Panc1 (cell line): Measurements from ENCODE around the gene RALGAPA1. TPM values are rescaled to one million over a fixed set of nuclear protein-coding genes. Genes with fewer than 3 reads are reported as not detected.

Source experiments
- ATAC-seq: fragments of 200-7000 bp; cut with Tn5 transposase; 2 replicates; pipeline ENCODE4 v1.9.1; 2020; ENCODE audit warnings: mild to moderate bottlenecking, moderate library complexity
- BruUV-seq: library from RNA; stranded (reverse); fragments of 400-500 nt; replicated peaks from 2 replicates; lab custom pipeline; 2021; lab: Mats Ljungman, UMichigan
- CTCF ChIA-PET: fragments of 300-600 bp; sonication (Branson Sonifier 250); formaldehyde crosslinking; loops from one replicate; lab custom pipeline; 2022; ENCODE audit warnings: antibody characterized with exemption; lab: Charles Lee
- POLR2A ChIA-PET: fragments of 300-600 bp; sonication (Branson Sonifier 250); formaldehyde crosslinking; loops from one replicate; lab custom pipeline; 2022; ENCODE audit warnings: antibody characterized with exemption; lab: Charles Lee
- DNase-seq: peaks from one replicate; pipeline ENCODE4 v3.0.0-alpha.2; 2010; ENCODE audit warnings: low read depth, low spot score
- H3K27ac ChIP-seq: 2 replicates; pipeline ENCODE4 v1.5.1; 2011; ENCODE audit warnings: mild to moderate bottlenecking, low read length, inconsistent platforms
- H3K27me3 ChIP-seq: fragments of 200-500 bp; sonication (Bioruptor generic); 2 replicates; pipeline ENCODE4 v1.6.0; 2014; ENCODE audit warnings: low read length, inconsistent platforms; ENCODE audit not compliant: control insufficient read depth, insufficient read depth
- H3K36me3 ChIP-seq: fragments of 200-500 bp; sonication (Bioruptor generic); 2 replicates; pipeline ENCODE4 v1.5.1; 2014; ENCODE audit warnings: inconsistent platforms, mild to moderate bottlenecking, low read length, moderate library complexity; ENCODE audit not compliant: control insufficient read depth, insufficient read depth
- H3K4me1 ChIP-seq: 2 replicates; pipeline ENCODE4 v1.5.1; 2011; ENCODE audit warnings: inconsistent platforms, mild to moderate bottlenecking, low read length, moderate library complexity; ENCODE audit not compliant: control insufficient read depth, insufficient read depth
- H3K4me3 ChIP-seq, 2 experiments: 2 replicates each; pipeline ENCODE4 v1.5.1; 2011 to 2012; ENCODE audit warnings: low read depth in 2 of 2, low read length in 2 of 2, mild to moderate bottlenecking in 2 of 2, inconsistent platforms in 1 of 2, moderate library complexity in 1 of 2
- H3K9me3 ChIP-seq: fragments of 200-500 bp; sonication (Bioruptor generic); 2 replicates; pipeline ENCODE4 v1.5.1; 2014; ENCODE audit warnings: low read depth, mild to moderate bottlenecking, inconsistent platforms, low read length, moderate library complexity; ENCODE audit not compliant: control insufficient read depth, insufficient read depth
- CTCF ChIP-seq: fragments of 450-650 bp; IDR thresholded peaks from 2 replicates; pipeline ENCODE4 v1.5.1; 2017; ENCODE audit warnings: mild to moderate bottlenecking
- POLR2AphosphoS5 ChIP-seq: IDR thresholded peaks from 2 replicates; pipeline ENCODE4 v1.6.1; 2012; ENCODE audit warnings: mild to moderate bottlenecking, low read depth, low read length, moderate library complexity
- REST ChIP-seq, 2 experiments: IDR thresholded peaks; 2 replicates each; pipeline ENCODE4 v1.6.1; 2011 to 2012; ENCODE audit warnings: low read depth in 2 of 2, control low read depth in 1 of 2, low read length in 1 of 2, mild to moderate bottlenecking in 1 of 2, moderate library complexity in 1 of 2; ENCODE audit not compliant: insufficient read depth in 1 of 2
- SIN3A ChIP-seq: IDR thresholded peaks from 2 replicates; pipeline ENCODE4 v1.6.1; 2012; ENCODE audit warnings: low read depth, mild to moderate bottlenecking, low read length, moderate library complexity, borderline replicate concordance; ENCODE audit not compliant: insufficient read depth
- TCF7L2 ChIP-seq: IDR thresholded peaks from 2 replicates; pipeline ENCODE4 v1.6.1; 2011; ENCODE audit warnings: mild to moderate bottlenecking, low read depth, low read length, inconsistent platforms
- in situ Hi-C: cut with HindIII; loops from 2 replicates; pipeline ENCODE4 v1.10.0; 2016; ENCODE audit warnings: low sequenced_read_pairs, low pct_unique_long_range_greater_than_20kb
- intact Hi-C: fragments of 100-400 bp; cut with micrococcal nuclease; formaldehyde crosslinking; loops from one replicate; pipeline ENCODE4 v1.10.0; 2022; ENCODE audit not compliant: unreplicated experiment
- total RNA-seq: library from RNA; stranded (reverse); gene quantifications from one replicate; pipeline ENCODE4 v1.2.1, GENCODE V29; 2021; ENCODE audit not compliant: unreplicated experiment

Gene RALGAPA1
- total RNA-seq, 1 experiment from 2014 or later = 31.5 TPM

- Histone ChIP-seq H3K9me3 (no peaks in the 10 kb centered on the region), H3K36me3 (peaks cover 4% of the 10 kb centered on the region; the same call in 1 of the 2 replicates), H3K27ac (no peak overlapping the region), H3K4me3 (no peak overlapping the region), H3K27me3 (no peaks in the 10 kb centered on the region), H3K4me1 (no peaks in the 10 kb centered on the region)
- BruUV-seq = no TSS peak
- TF ChIP-seq REST (IDR thresholded peaks at IDR 0.05; ENCODE audit: insufficient read depth in 1 of 2, low read depth in 2 of 2, low read length in 1 of 2) (no peak), POLR2AphosphoS5 (no peak), CTCF (no peak), TCF7L2 (no peak), SIN3A (no peak)
- DNase-seq (no peak), ATAC-seq (no peak)
- intact Hi-C loops = no loop called here
- in situ Hi-C loops = no loop called here
- CTCF ChIA-PET = interaction anchor here (0.7 kb wide), 1 partner anchor 69 kb away, joined by 7 read pairs; no protein-coding TSS in a partner anchor
- POLR2A ChIA-PET = no interaction called here
Measured at GRCh38 chr14:35742442-35742841, 66.7 kb downstream of the RALGAPA1 start.

- CTCF ChIA-PET = no interaction called here
- no peaks in the 10 kb centered on the region for H3K4me1 ChIP-seq
- in situ Hi-C loops = no loop called here
- no peak overlapping the region for H3K27ac ChIP-seq
- no peaks in the 10 kb centered on the region for H3K9me3 ChIP-seq
- H3K4me3 ChIP-seq = no peak overlapping the region
- POLR2A ChIA-PET = no interaction called here
- H3K27me3 ChIP-seq = no peaks in the 10 kb centered on the region
- no peak for ATAC-seq
- intact Hi-C loops = no loop called here
- TF ChIP-seq TCF7L2 = no peak
- TF ChIP-seq CTCF = no peak
- no peak for TF ChIP-seq POLR2AphosphoS5
- TF ChIP-seq SIN3A = no peak
- no peak for TF ChIP-seq REST (IDR thresholded peaks at IDR 0.05; ENCODE audit: insufficient read depth in 1 of 2, low read depth in 2 of 2, low read length in 1 of 2)
- H3K36me3 ChIP-seq = peaks cover 4% of the 10 kb centered on the region; the same call in 1 of the 2 replicates
- no peak for DNase-seq
- no TSS peak for BruUV-seq
Measured at GRCh38 chr14:35742032-35742371, 67.1 kb downstream of the RALGAPA1 start.
